IMR-90 (cell line): ENCODE data around the gene ZDHHC3.

Experiments used
- CHD1 ChIP-seq: IDR thresholded peaks from 2 replicates; pipeline ENCODE4 v1.6.1; 2012; ENCODE audit warnings: low read depth, low read length, improper control_type of control experiment
- FOS ChIP-seq: fragments of 150-350 bp; IDR thresholded peaks from 2 replicates; pipeline ENCODE4 v1.6.1; 2016; ENCODE audit warnings: low read depth, low read length
- MAFK ChIP-seq: IDR thresholded peaks from 2 replicates; pipeline ENCODE4 v1.6.1; 2012; ENCODE audit warnings: low read depth, low read length, improper control_type of control experiment
- MXI1 ChIP-seq: IDR thresholded peaks from 2 replicates; pipeline ENCODE4 v1.6.1; 2012; ENCODE audit warnings: low read depth, mild to moderate bottlenecking, low read length, moderate library complexity, borderline replicate concordance
- POLR2A ChIP-seq: IDR thresholded peaks from 2 replicates; pipeline ENCODE4 v1.6.1; 2012; ENCODE audit warnings: mild to moderate bottlenecking, low read depth, low read length
- RFX5 ChIP-seq: IDR thresholded peaks from 2 replicates; pipeline ENCODE4 v1.8.0; 2012; ENCODE audit warnings: low read depth, mild to moderate bottlenecking, low read length, moderate library complexity
- SMC3 ChIP-seq: fragments of 150-350 bp; IDR thresholded peaks from 2 replicates; pipeline ENCODE4 v1.6.1; 2016; ENCODE audit warnings: low read depth, mild to moderate bottlenecking, antibody characterized with exemption, low read length, moderate library complexity
- TF ChIP-seq, protein P1 (sequence below): conservative IDR thresholded peaks from 2 replicates; pipeline ENCODE4 v1.5.1; 2012; ENCODE audit warnings: mild to moderate bottlenecking, low read depth, low read length, improper control_type of control experiment
- TF ChIP-seq, protein P2 (sequence below): fragments of 150-350 bp; IDR thresholded peaks from 2 replicates; pipeline ENCODE4 v1.6.1; 2017; ENCODE audit warnings: mild to moderate bottlenecking, antibody characterized with exemption, low read length, low read depth
- TF ChIP-seq, protein P3 (sequence below): fragments of 150-350 bp; IDR thresholded peaks from 2 replicates; pipeline ENCODE4 v1.6.1; 2016; ENCODE audit warnings: low read depth, mild to moderate bottlenecking, low read length, moderate library complexity, borderline replicate concordance

DNA sequence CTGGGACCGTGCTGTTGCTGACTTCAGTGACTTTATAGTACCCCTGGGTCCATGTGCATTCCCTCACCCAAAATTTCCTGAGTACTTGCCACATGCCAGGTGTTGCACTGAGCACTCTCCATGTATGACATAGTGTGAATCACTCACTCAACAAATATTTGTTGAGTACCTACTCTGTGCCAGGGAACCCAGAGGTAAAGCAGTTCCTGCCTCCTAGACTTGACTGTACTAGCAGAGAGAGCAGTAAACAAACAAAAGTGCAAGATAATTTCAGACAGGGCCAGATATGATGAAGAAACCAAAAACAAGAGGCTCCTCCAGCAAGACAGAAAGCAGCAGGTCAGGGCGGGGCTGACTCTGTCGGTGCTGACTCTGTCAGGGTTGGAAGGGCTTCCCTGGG is 89.4 kb downstream of the ZDHHC3 start:
- TF ChIP-seq, protein P1, sequence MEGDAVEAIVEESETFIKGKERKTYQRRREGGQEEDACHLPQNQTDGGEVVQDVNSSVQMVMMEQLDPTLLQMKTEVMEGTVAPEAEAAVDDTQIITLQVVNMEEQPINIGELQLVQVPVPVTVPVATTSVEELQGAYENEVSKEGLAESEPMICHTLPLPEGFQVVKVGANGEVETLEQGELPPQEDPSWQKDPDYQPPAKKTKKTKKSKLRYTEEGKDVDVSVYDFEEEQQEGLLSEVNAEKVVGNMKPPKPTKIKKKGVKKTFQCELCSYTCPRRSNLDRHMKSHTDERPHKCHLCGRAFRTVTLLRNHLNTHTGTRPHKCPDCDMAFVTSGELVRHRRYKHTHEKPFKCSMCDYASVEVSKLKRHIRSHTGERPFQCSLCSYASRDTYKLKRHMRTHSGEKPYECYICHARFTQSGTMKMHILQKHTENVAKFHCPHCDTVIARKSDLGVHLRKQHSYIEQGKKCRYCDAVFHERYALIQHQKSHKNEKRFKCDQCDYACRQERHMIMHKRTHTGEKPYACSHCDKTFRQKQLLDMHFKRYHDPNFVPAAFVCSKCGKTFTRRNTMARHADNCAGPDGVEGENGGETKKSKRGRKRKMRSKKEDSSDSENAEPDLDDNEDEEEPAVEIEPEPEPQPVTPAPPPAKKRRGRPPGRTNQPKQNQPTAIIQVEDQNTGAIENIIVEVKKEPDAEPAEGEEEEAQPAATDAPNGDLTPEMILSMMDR = no peak
- TF ChIP-seq MXI1 (no peak), POLR2A (no peak), SMC3 (no peak), RFX5 (no peak), CHD1 (no peak), MAFK (no peak), FOS (no peak)
- TF ChIP-seq, protein P2, sequence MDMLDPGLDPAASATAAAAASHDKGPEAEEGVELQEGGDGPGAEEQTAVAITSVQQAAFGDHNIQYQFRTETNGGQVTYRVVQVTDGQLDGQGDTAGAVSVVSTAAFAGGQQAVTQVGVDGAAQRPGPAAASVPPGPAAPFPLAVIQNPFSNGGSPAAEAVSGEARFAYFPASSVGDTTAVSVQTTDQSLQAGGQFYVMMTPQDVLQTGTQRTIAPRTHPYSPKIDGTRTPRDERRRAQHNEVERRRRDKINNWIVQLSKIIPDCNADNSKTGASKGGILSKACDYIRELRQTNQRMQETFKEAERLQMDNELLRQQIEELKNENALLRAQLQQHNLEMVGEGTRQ = no peak
- TF ChIP-seq, protein P3, sequence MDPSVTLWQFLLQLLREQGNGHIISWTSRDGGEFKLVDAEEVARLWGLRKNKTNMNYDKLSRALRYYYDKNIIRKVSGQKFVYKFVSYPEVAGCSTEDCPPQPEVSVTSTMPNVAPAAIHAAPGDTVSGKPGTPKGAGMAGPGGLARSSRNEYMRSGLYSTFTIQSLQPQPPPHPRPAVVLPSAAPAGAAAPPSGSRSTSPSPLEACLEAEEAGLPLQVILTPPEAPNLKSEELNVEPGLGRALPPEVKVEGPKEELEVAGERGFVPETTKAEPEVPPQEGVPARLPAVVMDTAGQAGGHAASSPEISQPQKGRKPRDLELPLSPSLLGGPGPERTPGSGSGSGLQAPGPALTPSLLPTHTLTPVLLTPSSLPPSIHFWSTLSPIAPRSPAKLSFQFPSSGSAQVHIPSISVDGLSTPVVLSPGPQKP = no peak
